GM10266 (cell line): ENCODE data around the gene SCG3.
"Not testable (repeated sequence)": the region's sequence is repeated elsewhere in the genome, so short reads cannot be mapped to it uniquely, and the experiment has no call there.

ENCODE experiments used
- DNase-seq: peaks from one replicate; pipeline ENCODE4 v3.0.0; 2012; ENCODE audit errors: extremely low spot score
- CTCF ChIP-seq: IDR thresholded peaks from 2 replicates; pipeline ENCODE4 v1.5.1; 2012; ENCODE audit warnings: mild to moderate bottlenecking, low read depth; ENCODE audit not compliant: control insufficient read depth, insufficient read depth; ENCODE audit errors: missing control alignments

The SCG3 gene

DNA sequence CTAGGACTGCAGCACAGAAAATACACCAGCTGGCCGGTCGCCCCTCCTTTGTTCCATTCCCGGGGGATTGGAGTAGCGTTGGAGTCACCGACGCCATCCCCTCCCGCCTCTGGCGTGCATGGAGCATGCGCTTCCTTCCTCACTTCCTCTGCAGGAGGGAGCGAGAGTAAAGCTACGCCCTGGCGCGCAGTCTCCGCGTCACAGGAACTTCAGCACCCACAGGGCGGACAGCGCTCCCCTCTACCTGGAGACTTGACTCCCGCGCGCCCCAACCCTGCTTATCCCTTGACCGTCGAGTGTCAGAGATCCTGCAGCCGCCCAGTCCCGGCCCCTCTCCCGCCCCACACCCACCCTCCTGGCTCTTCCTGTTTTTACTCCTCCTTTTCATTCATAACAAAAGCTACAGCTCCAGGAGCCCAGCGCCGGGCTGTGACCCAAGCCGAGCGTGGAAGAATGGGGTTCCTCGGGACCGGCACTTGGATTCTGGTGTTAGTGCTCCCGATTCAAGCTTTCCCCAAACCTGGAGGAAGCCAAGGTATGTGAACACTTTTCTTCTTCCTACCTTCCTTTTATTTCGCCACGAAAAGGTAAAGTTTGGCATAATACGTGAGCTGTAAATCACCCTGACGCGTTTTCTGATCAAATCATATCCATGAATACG is at the start of gene SCG3:
Gene SCG3 (plus strand): TSS at position 201 of the 661 bp plus-strand sequence. CDS start 253 bp downstream, at position 454.
- no peak for TF ChIP-seq CTCF
- peak; percentile 32 for DNase-seq

DNA sequence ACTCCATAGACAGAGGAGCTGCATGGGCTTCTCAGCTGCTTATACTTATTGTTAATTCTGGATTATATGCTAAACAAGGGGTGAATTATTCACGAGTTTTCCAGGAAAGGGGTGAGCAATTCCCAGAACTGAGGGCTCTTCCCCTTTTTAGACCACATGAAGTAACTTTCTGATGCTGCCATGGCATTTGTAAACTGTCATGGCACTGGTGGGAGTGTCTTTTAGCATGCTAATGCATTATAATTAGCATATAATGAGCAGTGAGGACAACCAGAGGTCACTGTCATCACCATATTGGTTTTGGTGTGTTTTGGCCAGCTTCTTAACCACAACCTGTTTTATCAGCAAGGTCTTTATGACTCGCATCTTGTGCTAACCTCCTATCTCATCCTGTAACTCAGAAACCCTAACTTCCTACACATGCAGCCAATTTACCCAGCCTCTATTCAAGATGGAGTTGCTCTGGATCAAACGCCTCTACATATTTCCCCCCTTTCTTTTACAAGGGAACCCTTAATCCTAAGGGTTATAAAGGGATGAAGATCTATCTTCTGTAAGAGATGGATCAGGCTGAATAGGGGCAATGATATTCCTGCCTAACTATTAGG is 46.6 kb upstream of the SCG3 start:
- no peak for TF ChIP-seq CTCF
- DNase-seq = no peak

GRCh38 chr15:51641490-51642130 is 39.7 kb upstream of the SCG3 start:
- DNase-seq = no peak
- no peak for TF ChIP-seq CTCF

- TF ChIP-seq CTCF = no peak
- no peak for DNase-seq
Measured at GRCh38 chr15:51642696-51643095, 38.6 kb upstream of the SCG3 start.

- no peak for TF ChIP-seq CTCF
- DNase-seq = no peak
Measured at GRCh38 chr15:51647128-51647562, 34.2 kb upstream of the SCG3 start.

- DNase-seq = not testable (repeated sequence)
Measured at GRCh38 chr15:51648101-51648500, 33.2 kb upstream of the SCG3 start.

DNA sequence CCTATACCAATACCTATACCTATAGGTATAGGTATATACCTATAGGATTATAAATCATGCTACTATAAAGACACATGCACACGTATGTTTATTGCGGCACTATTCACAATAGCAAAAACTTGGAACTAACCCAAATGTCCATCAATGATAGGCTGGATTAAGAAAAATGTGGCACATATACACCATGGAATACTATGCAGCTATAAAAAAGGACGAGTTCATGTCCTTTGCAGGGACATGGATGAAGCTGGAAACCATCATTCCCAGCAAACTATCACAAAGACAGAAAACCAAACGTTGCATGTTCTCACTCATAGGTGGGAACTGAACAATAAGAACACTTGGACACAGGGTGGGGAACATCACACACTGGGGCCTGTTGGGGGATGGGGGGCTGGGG is 32.7 kb upstream of the SCG3 start:
- not testable (repeated sequence) for DNase-seq

- DNase-seq = peak; percentile 65
- TF ChIP-seq CTCF = peak; percentile 82
Measured at GRCh38 chr15:51649659-51650521, 31.4 kb upstream of the SCG3 start.
